Upper lobe of right lung (tissue), 1 donor: ENCODE results near the gene PTPRB. TPM values are rescaled to one million over a fixed set of nuclear protein-coding genes. Genes with fewer than 3 reads are reported as not detected.
A peak's percentile ranks its signal among the peaks of the same experiment; 100 is the strongest.

Source experiments
- ATAC-seq: fragments of 200-7000 bp; cut with Tn5 transposase; one replicate; pipeline ENCODE4 v1.9.1; 2020; ENCODE audit warnings: mild to moderate bottlenecking, moderate library complexity
- DNase-seq: peaks from one replicate; pipeline ENCODE4 v3.0.0-alpha.2; 2020
- H3K27ac ChIP-seq: fragments of 200-600 bp; one replicate; pipeline ENCODE4 v1.8.0; 2022
- H3K27me3 ChIP-seq: fragments of 200-600 bp; one replicate; pipeline ENCODE4 v1.8.0; 2022; ENCODE audit warnings: mild to moderate bottlenecking
- H3K36me3 ChIP-seq: fragments of 200-600 bp; one replicate; pipeline ENCODE4 v1.8.0; 2022
- H3K4me1 ChIP-seq: fragments of 200-600 bp; one replicate; pipeline ENCODE4 v1.8.0; 2022
- H3K4me3 ChIP-seq: fragments of 200-600 bp; one replicate; pipeline ENCODE4 v1.8.0; 2022; ENCODE audit warnings: mild to moderate bottlenecking
- H3K9me3 ChIP-seq: fragments of 200-600 bp; one replicate; pipeline ENCODE4 v1.8.0; 2022
- intact Hi-C: fragments of 100-400 bp; cut with DNase I; formaldehyde crosslinking; loops from one replicate; pipeline ENCODE4 v1.11.0; 2022
- total RNA-seq: library from RNA; stranded (reverse); fragmentation: NEBNext Ultra II Directional; extraction: Animal tissue kit (Norgen Biotek cat#: 25700); gene quantifications from one replicate; pipeline ENCODE4 v1.2.1, GENCODE V29; 2021
- TF ChIP-seq, protein P1 (sequence below): fragments of 200-600 bp; IDR thresholded peaks from one replicate; pipeline ENCODE4 v1.8.0; 2022; ENCODE audit warnings: antibody characterized with exemption
- donor health status: DM: no; HTN: yes; CAD: no; lungs with severe emphysema.

The PTPRB gene
- total RNA-seq, 1 donor from 2014 or later: 196 TPM

DNA sequence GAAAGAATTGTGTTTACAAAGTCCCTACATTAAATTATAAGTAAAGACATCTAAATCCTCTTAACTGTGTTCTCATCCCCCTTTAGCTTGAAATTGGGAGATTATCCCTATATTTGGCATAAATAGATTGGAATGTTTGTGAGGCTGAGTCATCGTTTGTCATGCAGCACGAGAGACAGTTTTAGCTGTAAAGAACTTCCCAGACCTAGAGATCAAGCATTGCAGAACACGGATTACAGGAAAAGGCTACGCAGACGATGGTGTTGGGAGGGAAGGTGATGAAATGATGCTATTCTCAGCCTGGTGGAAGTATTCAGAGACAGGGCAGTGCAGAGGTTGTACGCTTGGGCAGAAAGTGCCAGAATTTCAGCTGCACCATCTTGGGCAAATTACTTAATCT is 93.8 kb downstream of the PTPRB start:
- no peaks in the 10 kb centered on the region for H3K27me3 ChIP-seq
- TF ChIP-seq, protein P1, sequence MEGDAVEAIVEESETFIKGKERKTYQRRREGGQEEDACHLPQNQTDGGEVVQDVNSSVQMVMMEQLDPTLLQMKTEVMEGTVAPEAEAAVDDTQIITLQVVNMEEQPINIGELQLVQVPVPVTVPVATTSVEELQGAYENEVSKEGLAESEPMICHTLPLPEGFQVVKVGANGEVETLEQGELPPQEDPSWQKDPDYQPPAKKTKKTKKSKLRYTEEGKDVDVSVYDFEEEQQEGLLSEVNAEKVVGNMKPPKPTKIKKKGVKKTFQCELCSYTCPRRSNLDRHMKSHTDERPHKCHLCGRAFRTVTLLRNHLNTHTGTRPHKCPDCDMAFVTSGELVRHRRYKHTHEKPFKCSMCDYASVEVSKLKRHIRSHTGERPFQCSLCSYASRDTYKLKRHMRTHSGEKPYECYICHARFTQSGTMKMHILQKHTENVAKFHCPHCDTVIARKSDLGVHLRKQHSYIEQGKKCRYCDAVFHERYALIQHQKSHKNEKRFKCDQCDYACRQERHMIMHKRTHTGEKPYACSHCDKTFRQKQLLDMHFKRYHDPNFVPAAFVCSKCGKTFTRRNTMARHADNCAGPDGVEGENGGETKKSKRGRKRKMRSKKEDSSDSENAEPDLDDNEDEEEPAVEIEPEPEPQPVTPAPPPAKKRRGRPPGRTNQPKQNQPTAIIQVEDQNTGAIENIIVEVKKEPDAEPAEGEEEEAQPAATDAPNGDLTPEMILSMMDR: no peak
- no peak for DNase-seq
- H3K4me1 ChIP-seq: no peaks in the 10 kb centered on the region
- H3K27ac ChIP-seq: no peak overlapping the region
- no peaks in the 10 kb centered on the region for H3K36me3 ChIP-seq
- no peaks in the 10 kb centered on the region for H3K9me3 ChIP-seq
- ATAC-seq: no peak
- no peak overlapping the region for H3K4me3 ChIP-seq
- intact Hi-C loops: no loop called here

DNA sequence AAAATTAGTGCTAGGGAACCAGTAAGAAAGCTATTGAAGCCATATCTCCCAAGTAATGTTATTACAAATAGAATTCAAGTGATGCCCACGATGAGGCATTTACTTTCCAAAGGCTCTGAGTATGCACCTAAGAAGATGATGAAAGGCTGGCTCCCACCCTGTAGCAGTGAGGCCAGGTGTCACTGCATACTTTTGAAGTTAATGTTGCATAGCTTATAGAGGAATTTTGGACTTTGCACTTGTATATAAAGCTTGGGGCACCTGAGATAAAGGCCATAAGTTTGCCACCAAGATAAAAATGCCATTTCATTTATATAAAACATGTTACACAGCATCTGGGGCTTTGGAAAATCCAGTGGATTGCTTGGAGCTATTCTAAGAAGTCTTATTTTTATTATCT is 96.2 kb downstream of the PTPRB start:
- TF ChIP-seq, protein P1: no peak
- ATAC-seq: no peak
- Histone ChIP-seq H3K27me3 (no peaks in the 10 kb centered on the region), H3K27ac (no peak overlapping the region), H3K9me3 (no peaks in the 10 kb centered on the region), H3K4me1 (no peaks in the 10 kb centered on the region), H3K4me3 (no peak overlapping the region), H3K36me3 (no peaks in the 10 kb centered on the region)
- DNase-seq: no peak
- intact Hi-C loops: no loop called here

DNA sequence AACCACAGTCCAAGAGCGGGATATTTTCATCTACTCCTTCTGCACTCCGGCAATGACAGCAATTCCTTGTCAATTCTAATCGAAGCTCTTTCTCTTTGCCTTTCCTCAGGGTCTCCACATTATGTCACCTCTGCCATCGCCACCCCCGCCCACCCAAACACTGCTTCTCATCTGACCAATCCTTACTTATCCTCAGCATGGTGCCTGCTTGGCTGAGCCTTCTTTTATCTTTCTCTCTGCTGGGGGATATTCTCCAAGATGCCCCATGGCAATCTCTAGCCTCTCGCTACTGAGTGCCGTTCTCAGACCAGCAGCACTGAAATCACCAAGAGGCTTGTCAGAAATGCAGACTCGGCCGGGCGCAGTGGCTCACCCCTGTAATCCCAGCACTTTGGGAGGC is 100.6 kb downstream of the PTPRB start:
- Histone ChIP-seq H3K36me3 (peaks cover 8% of the 10 kb centered on the region), H3K27ac (peak overlapping the region; percentile 42), H3K27me3 (no peaks in the 10 kb centered on the region), H3K4me3 (no peak overlapping the region), H3K4me1 (no peaks in the 10 kb centered on the region), H3K9me3 (no peaks in the 10 kb centered on the region)
- ATAC-seq (no peak), DNase-seq (no peak)
- TF ChIP-seq, protein P1: no peak
- intact Hi-C loops: no loop called here

DNA sequence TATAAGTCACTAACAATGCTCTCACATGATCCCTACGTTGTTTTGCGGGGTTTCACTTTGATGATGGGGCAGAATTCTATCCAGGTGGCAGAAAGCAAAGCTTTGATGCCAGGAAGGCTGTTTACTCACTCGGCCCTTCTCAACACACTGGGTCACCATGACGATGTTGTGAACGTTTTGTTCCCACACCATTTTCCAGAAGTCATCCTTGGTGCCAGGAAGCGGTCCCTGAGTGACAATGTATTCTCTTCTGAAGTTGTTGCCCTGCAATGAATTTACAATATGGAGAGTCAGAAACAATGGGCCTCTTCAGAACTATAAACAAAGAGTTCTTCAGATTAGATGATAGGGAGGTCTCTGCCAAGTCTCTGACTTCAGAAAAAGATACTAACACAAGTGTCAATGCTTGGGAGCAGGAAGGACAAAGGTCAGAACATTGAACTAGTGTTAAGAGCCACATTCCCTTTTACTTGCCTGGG is 101.3 kb downstream of the PTPRB start:
- intact Hi-C loops: no loop called here
- H3K4me3 ChIP-seq: no peak overlapping the region
- no peaks in the 10 kb centered on the region for H3K9me3 ChIP-seq
- H3K27ac ChIP-seq: peak overlapping the region; percentile 75
- peak; percentile 68 for ATAC-seq
- TF ChIP-seq, protein P1: no peak
- no peaks in the 10 kb centered on the region for H3K4me1 ChIP-seq
- peaks cover 8% of the 10 kb centered on the region for H3K36me3 ChIP-seq
- H3K27me3 ChIP-seq: no peaks in the 10 kb centered on the region
- no peak for DNase-seq

DNA sequence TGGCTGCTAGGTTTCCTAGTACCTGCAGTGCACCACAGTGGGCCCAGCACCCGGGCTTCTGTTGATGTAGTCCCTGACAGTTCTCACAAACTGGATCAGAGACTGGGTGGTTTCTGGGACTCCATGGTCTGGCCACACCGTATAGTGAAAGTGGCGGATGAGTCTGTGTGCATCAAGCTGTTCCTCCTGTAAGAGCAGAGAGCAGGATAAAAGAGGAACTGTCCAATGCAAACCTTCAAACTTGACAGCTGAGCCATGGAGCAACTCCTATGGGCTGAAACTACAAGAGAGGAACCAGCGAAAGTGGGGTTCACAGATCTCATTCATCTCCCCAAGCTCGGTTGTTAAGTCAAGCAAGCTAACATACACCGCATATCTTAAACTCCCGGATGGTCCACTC is 102.8 kb downstream of the PTPRB start:
- H3K27me3 ChIP-seq: no peaks in the 10 kb centered on the region
- peak overlapping the region; percentile 75 for H3K27ac ChIP-seq
- peak; percentile 36 for ATAC-seq

More for the DNA sequence above, 102.8 kb downstream of the PTPRB start:
- Histone ChIP-seq H3K36me3 (peaks cover 13% of the 10 kb centered on the region), H3K4me3 (no peak overlapping the region), H3K4me1 (no peaks in the 10 kb centered on the region), H3K9me3 (no peaks in the 10 kb centered on the region)
- DNase-seq: no peak
- intact Hi-C loops: no loop called here
- TF ChIP-seq, protein P1: no peak
